Endometrium (tissue), 2 donors: ENCODE data around the gene MFAP4.

Source experiments
- FAIRE-seq: peaks from 2 replicates; lab custom pipeline; 2012; peaks lifted over from hg19 to GRCh38; lab: Jason Lieb, UNC
- donor health status: control.
- donor health status: control.

MFAP4 gene

GRCh38 chr17:19348081-19348650 is 38.8 kb downstream of the MFAP4 start:
- no peak for FAIRE-seq

- FAIRE-seq = no peak
Observed at GRCh38 chr17:19347323-19348080, 39.5 kb downstream of the MFAP4 start.

GRCh38 chr17:19346351-19347255 is 40.4 kb downstream of the MFAP4 start:
- FAIRE-seq = peak; percentile 46

GRCh38 chr17:19345486-19346350 is 41.3 kb downstream of the MFAP4 start:
- no peak for FAIRE-seq

GRCh38 chr17:19345067-19345460 is 41.9 kb downstream of the MFAP4 start:
- no peak for FAIRE-seq

GRCh38 chr17:19344311-19345066 is 42.5 kb downstream of the MFAP4 start:
- no peak for FAIRE-seq

GRCh38 chr17:19343671-19344151 is 43.3 kb downstream of the MFAP4 start:
- FAIRE-seq = no peak

GRCh38 chr17:19343256-19343630 is 43.7 kb downstream of the MFAP4 start:
- FAIRE-seq = no peak

- no peak for FAIRE-seq
Observed at GRCh38 chr17:19342611-19343255, 44.3 kb downstream of the MFAP4 start.

GRCh38 chr17:19341641-19342610 is 45.1 kb downstream of the MFAP4 start:
- FAIRE-seq = no peak

- no peak for FAIRE-seq
Observed at GRCh38 chr17:19341211-19341631, 45.8 kb downstream of the MFAP4 start.

GRCh38 chr17:19339341-19339815 is 47.6 kb downstream of the MFAP4 start:
- FAIRE-seq = no peak

GRCh38 chr17:19338031-19338990 is 48.7 kb downstream of the MFAP4 start:
- no peak for FAIRE-seq

- no peak for FAIRE-seq
Observed at GRCh38 chr17:19337712-19338023, 49.3 kb downstream of the MFAP4 start.

- no peak for FAIRE-seq
Observed at GRCh38 chr17:19336938-19337711, 49.9 kb downstream of the MFAP4 start.

GRCh38 chr17:19335951-19336631 is 50.9 kb downstream of the MFAP4 start:
- FAIRE-seq = no peak

- FAIRE-seq = no peak
Observed at GRCh38 chr17:19334331-19334730, 52.7 kb downstream of the MFAP4 start.
